Measurements from ENCODE around the gene INTS6.

Gene INTS6, protein sequence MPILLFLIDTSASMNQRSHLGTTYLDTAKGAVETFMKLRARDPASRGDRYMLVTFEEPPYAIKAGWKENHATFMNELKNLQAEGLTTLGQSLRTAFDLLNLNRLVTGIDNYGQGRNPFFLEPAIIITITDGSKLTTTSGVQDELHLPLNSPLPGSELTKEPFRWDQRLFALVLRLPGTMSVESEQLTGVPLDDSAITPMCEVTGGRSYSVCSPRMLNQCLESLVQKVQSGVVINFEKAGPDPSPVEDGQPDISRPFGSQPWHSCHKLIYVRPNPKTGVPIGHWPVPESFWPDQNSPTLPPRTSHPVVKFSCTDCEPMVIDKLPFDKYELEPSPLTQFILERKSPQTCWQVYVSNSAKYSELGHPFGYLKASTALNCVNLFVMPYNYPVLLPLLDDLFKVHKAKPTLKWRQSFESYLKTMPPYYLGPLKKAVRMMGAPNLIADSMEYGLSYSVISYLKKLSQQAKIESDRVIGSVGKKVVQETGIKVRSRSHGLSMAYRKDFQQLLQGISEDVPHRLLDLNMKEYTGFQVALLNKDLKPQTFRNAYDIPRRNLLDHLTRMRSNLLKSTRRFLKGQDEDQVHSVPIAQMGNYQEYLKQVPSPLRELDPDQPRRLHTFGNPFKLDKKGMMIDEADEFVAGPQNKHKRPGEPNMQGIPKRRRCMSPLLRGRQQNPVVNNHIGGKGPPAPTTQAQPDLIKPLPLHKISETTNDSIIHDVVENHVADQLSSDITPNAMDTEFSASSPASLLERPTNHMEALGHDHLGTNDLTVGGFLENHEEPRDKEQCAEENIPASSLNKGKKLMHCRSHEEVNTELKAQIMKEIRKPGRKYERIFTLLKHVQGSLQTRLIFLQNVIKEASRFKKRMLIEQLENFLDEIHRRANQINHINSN

DNA sequence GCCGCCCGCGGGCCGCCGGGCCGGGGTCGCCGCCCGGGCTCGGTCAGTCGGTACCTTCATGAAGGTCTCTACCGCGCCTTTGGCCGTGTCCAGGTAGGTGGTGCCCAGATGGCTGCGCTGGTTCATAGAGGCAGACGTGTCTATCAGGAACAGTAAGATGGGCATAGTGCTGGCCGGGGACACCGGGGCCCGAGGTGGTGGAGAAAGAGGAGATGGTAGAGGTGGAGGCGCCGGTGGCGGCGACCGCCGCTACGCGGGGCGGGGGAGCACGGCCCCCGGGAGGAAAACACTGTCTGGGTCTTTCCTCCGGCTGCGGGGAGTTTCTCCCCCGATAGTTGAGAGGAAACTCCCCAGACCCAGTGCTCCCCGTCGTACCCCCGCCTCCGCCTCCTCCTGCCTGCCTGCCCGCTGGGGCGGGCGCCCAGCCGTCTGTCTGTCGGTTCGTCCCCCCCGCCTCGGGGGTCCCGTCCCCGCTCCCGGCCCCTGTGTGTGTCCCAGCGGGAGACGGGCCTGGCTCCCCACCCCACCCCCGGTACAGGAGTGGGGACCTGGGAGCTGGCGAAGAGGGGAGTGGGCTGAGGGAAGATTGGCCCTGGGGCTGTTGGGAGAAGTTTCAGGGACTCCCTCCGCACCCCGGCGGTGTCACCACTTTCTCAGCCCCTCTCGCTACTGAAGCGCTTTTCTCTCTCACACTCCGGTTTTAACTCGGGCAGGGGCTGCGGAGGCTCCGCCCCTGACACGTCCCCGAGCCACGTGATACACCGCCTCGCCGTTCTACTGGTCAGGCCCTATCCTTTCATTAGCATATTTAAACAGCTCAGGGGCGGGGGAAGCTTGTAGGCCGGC is at the start of gene INTS6:
Gene INTS6, minus strand, starts transcription at position 676 of the 846 bp plus-strand sequence. Its CDS starts 511 bp downstream, at position 165.
- DNase-seq, result peak; percentile 99

DNA sequence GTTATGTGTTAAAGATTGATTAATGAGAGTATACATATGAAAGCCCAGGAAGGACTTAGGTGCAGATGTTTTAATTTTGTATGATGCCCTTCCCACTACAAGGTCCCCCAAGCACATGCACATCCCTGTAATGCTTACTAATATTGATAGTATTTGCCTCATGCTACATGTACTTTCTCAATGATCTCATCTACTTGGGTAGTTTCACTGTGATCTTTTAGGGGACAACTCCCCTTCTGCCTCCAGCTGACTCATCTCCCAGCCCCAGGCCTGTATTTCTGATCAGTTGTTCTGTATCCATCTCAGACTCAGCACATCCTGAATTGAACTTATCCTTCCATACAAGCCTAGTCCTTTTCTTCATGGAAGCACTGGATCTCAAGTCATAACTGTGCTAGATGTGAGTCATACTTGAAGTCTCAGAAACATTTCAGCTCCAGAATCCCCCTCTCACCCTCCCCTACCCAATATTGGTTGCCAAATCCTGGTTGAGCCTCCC is 49.4 kb upstream of the INTS6 start:
- peak; percentile 75 for DNase-seq

DNA sequence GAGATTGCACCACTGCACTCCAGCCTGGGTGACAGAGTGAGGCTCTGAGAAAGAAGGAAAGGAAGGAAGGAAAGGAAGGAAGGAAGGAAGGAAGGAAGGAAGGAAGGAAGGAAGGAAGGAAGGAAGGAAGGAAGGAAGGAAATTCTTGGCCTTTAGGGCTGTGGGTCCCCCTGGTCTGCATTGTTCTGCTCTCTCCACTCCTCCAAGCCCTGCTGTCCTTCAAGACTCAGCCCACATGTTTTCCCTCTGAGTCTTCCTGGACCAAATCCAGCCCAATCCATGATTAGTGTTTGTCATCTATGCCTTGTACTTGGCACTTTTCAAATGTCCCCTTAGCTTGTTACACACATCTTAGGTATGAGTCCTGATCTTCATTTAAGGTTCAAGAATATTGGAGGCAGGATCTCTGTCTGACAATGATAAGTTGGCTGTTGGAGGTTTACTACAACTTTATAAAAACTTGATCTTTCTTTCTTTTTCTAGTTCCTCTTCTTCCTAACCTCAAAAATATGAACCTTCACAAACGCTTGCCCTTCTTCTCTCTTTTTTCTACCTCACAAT is 48.8 kb upstream of the INTS6 start:
- peak; percentile 86 for DNase-seq

DNA sequence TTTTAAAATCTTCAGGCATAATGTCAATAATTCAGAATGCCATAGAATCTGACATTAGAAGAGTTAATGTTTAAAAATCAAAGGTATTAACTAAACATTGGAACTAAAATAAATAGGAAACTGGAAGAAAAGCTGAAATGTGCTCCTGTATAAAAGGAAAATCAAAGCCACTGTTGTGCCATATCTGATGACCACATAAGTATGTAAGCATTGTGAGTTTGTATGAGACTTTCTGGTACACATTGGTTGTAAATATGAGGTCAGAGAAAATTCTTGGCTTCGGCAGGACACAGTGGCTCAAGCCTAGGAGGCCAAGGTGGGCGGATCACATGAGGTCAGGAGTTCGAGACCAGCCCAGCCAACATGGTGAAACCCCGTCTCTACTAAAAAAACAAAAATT is 48.3 kb upstream of the INTS6 start:
- DNase-seq, result no peak

DNA sequence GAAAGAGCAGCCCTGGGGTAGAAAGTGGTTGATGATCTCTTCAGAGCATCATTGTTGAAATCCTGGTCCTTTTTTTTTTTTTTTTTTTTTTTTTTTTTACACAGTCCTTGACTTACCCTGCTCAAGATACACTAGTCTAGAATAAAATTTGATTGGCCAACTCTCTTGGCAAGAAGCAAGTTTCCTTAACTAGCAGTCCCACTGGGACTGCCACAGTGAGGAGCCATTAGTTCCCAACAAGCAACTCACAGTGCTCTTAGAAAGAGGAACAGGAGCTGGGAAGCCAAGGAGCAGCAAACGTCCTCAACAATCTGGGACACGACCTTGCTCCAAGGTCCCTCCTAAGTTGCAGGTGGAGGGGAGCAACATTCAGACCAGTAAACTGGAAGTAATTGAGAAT is 47.9 kb upstream of the INTS6 start:
- DNase-seq, result no peak

DNA sequence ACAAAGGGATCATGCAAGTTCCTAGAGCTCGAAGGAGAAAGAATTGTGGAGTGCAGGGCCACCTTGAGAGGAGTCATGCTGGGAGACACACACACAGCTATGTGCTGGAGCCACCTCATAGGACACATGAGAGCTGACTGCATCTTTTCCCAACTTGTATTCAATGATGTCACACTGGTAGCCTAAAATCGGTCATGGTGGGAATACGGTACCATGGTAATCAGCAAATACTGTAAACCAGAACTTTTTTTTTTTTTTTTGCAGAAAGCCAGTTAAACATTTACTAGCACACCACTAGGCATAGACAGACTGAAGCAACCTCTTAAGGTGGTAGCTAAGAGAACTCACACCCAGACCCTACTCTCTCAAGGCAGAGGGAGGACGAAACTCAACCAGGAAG is 47.0 kb upstream of the INTS6 start:
- no peak for DNase-seq

DNA sequence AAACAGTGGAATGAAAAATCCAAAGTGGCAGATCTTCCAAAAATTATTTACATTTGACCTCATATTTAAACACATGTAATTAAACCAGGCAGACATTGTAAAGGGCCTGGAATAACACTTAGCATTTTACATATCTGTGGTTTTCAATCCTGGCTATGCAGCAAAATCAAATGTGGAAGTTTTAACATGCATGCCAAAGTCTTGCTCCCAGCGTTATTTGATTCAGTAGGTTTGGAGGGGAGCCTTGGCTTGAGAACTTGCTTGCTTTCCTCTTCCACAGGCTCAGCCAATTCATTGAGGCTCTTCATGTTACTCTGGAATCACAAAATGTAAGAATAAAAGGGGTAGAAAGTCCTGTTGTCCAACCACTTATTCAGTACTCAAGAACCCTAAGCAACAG is 42.5 kb upstream of the INTS6 start:
- no peak for DNase-seq

DNA sequence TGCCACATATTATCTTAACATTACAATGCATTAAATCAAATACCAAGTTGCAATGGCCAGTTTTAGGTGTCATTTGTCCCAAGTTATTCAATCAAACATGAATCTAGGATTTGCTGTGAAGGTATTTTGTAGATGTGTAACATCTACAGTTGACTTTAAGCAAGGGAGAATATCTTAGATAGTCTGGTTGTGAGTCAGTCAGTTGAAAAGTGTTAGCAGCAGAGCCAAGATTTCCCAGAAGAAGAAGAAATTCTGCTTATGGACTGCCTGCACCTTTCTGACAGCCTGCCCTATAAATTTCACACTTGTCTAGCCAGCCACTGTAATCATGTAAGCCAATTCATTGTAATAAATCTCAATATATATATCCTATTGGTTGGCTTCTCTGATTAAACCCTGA is 41.3 kb upstream of the INTS6 start:
- DNase-seq, result peak; percentile 47

DNA sequence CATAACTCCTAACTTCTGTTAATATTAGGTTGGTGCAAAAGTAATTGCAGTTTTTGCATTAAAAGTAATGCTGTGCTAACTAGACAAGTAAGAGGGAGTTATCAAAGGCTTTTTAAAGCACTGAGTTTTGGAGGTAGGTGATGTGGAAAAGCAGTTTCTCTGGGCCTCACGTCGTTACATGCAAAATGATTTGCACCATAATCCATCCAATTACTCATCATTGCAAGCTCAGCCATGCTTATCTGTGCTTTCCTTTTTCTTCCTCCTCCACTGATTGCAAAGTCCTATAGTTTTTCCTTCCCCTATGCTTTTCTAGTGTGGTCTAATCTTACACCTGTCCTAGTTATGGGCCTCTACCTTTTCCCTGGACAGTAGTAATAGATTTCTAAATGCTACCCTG is 35.4 kb upstream of the INTS6 start:
- DNase-seq, result no peak

DNA sequence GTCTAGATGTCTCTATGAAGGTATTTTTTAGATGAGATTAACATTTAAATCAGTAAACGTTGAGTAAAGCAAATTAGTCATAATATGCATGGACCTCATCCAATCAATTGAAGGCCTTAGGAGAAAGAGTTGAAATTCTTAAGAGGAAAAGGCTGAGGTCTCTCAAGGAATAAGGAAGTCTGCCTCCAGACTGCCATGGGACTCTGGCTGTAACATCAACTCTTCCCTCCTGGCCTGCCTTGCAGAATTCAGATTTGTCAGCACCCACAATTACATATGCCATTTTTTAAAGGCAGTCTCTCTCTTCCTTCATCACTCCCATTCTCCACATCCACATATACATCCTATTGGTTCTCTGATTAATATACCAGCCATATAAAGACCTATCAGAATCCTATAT is 28.8 kb upstream of the INTS6 start:
- DNase-seq, result no peak

DNA sequence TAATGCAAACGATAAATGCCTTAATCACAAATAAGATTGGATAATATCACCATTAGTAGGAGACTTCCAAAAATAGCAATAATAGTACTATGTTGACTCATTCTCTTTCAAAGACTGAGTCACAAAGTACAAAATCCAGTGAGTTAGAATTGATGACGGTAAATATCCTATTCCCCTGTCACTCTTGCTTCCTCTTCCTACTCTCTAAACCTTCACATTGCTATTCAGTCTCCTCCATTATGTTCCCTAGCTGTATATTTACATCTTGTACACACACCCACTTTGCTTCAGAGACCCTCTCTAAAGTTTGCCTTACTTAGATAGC is 26.3 kb upstream of the INTS6 start:
- DNase-seq, result peak; percentile 64

DNA sequence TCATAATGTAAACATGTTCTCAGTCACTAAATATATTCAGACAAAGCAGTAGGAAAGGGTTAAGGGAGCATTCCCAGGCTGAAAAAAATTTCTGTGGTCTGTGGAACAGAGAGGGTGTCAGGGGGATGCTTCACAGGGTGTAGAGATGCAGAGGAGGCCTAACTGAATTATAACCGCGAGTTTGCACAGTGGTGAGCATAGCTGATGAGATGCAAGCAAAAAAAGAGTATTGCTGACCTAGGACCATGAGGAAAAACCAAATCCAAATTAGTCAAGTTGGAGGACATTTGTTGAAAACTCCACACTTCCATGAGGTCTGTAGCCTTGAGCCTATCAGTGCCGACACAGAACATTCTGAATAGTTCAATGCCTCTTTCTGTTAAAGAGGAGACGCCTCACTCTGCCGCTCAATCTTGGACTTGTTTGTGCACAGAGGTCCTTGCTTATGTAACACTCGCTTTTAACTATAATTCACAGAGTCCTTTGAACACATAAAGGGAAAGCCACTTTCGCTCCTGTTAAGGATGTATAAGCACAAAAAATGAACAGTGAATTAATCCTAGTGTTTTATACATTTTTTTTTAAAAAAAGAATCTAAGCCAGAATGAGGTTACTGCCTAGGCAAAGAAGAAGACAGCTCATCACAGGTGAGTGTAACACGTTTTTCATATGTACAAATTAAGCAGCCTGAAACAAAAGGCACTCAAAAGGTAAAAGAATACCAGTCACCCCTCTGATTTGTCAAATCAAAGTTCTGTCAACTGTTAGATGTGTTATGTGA is 25.8 kb upstream of the INTS6 start:
- DNase-seq, result no peak

DNA sequence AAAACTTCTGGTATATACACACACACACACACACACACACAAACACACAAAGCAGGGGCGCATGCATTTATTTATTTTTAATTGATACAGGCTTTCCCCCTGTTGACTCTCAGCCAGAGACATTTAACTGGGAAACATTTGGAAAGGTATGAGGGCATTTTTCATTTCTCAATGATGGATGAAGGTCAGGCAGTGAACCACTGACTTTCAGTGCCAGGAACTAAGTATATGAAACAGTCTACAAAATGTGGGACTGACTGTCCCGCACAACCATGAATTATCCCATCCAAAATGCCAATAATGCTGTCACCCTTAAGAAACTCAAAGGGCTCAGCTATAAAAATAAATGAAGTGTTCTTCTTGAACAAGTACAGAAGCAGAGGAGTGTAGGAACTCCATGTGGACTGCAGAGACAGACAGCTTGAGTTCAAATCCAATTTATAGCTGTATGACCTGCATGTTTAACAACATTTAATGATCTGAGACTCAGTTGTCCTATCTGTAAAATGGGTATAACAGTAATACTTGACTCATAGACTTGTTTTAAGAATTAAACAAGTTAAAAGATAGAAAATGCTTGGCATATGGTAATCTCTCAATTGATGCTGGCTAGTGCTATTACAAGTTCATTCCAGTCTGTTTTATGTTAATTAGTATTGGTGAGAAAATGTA is 25.0 kb upstream of the INTS6 start:
- DNase-seq, result no peak

DNA sequence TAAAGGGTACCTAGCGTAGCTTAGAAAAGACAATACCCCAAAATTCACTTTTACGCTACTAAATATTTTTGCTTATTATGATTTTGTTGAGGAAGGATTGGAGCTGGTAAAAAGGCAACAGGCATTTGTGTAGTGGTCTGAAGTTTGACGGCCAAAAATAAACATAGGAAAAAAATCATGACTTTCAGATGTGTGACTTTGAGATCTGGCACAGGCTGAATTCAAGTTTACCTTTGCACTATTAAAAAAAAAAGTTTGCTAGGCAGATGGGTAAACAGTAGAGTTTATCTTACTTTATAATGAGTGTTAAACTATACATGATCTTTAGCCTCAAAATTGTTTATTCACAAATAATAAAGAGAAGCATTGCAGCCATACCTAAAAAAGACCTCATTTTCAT is 24.3 kb upstream of the INTS6 start:
- DNase-seq, result no peak

DNA sequence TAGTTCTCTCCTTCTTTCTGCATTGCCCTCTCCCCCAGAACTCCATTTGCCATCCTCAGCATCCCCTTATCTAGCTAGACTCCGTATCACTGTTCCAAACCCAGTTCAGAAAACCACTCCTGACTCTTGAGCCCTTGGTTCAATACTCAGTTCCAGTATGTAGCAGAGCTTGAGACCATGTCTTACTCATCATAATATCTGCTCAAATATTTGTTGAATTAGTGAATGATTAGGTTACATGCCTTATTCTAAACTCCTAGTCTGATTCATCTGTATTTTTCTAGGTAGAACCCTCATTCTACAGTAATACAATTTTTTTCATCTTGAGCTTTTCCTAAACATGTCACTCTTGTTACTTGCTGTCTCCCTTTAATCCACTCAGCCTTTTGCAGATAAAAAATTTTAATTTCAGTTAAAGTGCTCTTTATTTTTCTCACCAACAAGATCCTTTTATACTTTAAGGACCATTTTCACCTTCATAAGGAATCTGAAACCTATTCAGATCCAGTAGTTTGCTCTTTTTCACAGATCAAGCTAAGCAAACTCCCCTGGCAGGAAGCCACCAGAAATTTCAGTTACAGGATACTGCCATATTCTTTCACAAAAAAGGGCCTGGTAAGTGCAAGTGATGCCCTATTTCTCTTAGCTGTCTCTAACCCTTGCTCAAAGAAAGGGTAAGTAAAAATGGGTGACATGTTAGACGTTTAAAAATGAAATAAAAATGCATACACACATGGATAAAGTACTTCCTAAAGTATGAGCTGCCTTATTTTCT is 23.1 kb upstream of the INTS6 start:
- peak; percentile 35 for DNase-seq

DNA sequence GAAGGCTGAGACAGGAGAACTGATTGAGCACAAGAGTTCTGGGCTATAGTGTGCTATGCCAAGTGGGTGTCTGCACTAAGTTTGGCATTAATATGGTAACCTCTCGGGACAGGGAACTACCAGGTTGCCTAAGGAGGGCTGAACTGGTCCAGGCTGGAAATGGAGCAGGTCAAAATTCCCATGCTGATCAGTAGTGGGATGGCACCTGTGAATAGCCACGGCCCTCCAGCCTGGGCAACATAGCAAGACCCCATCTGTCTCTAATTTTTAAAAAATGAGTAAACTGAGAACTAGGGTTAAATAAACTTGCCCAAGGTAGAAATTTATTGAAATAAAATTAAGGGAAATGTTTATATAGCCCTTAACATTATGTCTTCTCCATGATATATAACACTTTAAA is 17.0 kb upstream of the INTS6 start:
- DNase-seq, result no peak

DNA sequence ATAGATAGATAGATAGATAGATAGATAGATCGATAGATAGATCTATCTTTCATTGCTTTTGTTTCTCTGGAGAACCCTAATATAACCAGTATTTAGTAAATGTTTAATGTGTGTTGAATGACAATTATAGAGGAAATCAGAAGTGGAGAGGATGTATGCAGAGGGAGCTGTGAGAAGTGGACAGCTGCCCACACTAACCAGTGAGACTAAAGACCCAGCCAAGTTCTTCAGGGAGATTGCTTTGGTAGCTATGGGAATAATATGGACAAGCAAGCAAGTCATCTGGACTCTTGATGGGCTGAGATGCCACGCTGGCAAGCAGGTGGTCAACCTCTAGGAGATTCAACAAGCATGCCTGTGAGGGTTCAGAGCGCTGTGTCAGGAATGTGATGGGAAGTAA is 14.9 kb upstream of the INTS6 start:
- DNase-seq, result no peak

DNA sequence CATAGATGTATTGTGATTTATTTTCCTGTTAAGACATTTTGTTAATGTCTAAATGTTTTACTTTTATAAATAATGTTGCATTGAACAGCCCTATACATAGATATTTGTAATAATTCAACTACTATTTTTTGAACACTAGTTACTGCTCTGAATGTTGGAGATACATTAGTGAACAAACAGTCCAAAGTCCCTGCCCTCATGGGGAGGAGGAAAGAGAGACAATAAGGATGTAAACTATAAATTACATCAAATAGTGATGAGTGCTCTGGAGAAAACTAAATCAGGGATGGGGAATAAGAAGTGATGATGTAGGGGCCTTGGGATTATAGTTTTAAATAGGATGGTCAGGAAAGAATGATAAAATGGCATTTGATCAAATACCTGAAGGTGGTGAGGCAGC is 12.3 kb upstream of the INTS6 start:
- DNase-seq, result no peak

DNA sequence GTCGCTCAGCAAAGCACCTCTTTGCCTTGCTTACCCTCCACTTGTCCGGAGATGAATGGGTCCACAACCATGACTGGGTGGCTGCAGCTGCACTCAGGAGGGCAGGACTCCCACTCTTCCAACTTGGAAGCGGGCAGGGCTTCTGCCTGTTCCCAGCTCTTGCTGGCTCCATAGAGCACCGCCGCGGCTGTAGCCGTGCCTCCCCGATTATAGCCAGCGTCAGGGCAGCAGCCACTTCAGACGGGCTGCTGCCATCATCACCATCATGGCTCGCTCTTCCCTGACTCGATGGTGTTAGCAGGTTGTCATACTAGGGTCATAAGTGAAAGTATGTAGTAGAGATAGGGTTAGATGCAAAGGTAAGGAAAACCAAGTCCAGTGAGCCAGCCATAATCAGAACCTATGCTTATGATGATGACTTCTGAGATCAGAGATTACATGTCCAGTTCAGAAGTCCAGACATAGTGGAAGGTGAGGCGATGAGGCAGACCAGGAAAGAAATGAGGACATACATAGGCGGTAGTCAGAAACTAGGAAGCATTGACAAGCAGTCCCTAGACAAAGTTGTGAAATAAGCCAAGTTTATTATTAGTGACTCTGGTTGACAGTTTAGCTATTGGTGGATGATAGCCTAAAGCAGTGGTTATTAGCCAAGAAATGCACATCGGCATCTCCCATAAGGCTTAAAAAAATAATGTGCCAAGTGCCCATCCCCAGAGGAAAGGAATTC is 4.4 kb upstream of the INTS6 start:
- DNase-seq, result no peak

DNA sequence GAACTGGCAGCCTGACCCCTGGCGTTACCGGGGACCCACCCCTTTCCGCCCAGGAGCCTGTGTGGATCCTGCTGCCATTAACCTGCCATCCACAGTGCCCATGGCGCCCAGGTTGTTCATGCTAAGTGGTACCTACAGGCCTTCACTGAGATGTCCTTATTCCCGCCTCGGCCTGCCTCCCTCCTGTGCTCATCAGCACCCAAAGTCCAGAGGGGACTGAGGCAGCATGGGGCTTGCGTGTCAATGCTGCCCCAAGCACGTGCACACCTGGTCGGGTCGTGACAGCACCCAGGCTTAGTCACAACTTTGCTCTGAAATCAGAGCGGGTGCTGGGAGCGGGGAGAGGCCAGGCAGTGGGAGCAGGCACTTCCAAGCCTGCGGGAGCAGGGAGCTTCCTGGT is 3.7 kb upstream of the INTS6 start:
- no peak for DNase-seq

All from EL (cell line).